GM12801 (cell line): ENCODE data around the gene POGZ.

Source experiments
- TF ChIP-seq, protein P1 (sequence below): IDR thresholded peaks from one replicate; pipeline ENCODE4 v1.5.1; 2011; ENCODE audit warnings: control low read depth; ENCODE audit not compliant: insufficient read length; ENCODE audit errors: extremely low read depth

POGZ gene

DNA sequence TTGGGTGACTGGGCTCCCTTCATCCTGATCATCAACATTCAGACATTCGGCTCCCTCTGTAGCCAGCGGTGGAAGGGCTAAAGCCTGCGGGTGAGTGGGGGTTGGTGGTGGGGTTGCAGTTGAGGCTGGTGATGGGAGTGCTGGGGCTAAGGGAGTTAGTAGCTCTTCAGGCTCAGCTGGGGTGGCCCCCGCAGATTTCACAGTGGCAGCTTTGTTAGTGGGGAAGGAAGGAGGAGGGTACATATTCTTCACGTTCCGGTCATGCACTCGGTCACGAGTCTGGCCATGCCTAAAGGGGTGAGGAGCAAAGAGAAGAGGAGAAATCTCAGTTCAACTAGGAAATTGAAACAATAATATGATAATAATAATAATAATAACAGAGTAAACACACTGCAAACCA, 53.1 kb downstream of the POGZ start:
- TF ChIP-seq, protein P1, sequence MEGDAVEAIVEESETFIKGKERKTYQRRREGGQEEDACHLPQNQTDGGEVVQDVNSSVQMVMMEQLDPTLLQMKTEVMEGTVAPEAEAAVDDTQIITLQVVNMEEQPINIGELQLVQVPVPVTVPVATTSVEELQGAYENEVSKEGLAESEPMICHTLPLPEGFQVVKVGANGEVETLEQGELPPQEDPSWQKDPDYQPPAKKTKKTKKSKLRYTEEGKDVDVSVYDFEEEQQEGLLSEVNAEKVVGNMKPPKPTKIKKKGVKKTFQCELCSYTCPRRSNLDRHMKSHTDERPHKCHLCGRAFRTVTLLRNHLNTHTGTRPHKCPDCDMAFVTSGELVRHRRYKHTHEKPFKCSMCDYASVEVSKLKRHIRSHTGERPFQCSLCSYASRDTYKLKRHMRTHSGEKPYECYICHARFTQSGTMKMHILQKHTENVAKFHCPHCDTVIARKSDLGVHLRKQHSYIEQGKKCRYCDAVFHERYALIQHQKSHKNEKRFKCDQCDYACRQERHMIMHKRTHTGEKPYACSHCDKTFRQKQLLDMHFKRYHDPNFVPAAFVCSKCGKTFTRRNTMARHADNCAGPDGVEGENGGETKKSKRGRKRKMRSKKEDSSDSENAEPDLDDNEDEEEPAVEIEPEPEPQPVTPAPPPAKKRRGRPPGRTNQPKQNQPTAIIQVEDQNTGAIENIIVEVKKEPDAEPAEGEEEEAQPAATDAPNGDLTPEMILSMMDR, result no peak

DNA sequence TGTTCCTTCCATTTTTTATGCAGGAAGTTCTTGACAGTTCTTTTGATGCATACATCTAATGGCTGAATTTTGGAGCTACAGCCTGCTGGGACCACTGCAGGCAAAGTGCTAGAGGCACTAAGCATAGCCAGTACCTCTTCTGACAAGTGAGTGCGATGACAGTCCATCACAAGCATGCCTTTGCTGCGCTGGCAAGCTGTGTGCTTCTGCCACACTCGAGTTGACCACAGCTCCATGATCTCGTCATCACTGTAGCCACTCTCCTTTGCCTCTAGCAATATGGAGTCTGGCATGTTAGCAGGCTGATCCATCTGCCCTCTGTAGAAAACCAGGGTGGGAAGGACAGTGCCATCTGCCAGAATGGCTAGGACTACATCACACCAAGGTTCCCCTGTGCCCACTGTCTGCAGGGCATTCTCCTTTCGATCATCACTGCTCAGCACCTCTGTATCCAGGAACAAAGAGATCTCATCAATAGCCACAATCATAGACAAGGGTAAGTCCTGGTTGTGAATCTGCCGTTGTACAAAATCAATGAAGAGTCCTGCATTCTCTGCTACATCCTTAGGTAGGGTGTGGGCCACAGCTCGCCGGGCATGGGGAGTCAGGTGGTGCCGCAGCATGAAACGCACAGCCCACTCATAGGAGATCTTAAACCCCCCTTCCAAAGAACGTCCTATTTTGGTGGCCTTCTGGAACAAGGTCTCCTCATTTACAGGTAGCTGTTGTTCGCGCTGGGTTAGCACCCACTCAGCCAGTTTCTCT, 53.9 kb downstream of the POGZ start:
- TF ChIP-seq, protein P1, result no peak

GRCh38 chr1:151403612-151404011, 55.7 kb downstream of the POGZ start:
- TF ChIP-seq, protein P1, result no peak

DNA sequence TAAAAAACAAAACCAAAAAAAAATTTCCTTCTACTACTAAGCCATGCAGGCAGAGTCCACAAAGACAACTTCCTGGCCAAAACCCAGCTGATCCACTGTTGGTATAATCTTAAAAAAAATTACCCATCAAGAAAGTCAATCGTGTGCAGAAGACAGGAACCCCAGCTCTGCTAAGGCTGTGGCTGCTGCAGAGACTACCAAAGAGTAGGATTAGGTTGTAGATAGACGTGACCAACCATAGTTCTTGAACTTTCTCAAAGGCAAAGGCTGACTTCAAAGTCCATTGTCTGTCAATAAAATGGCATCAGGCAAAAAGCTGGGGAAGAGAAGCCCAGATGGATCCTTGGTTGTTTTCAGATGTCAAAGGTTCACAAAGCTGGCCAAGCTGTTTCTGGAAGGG, 56.5 kb downstream of the POGZ start:
- TF ChIP-seq, protein P1, result no peak

GRCh38 chr1:151401860-151402259, 57.4 kb downstream of the POGZ start:
- TF ChIP-seq, protein P1, result no peak

GRCh38 chr1:151401125-151401788, 58.0 kb downstream of the POGZ start:
- TF ChIP-seq, protein P1, result no peak

GRCh38 chr1:151399324-151400171, 59.7 kb downstream of the POGZ start, which contains the start of gene PSMB4:
PSMB4 (plus strand) TSS chr1:151399573; CDS start chr1:151399588, 15 bp downstream.
- TF ChIP-seq, protein P1, result no peak
